Erythroblast (primary cell): ENCODE results near the gene HS3ST5.

ENCODE experiments used
- GATA1 ChIP-seq: IDR thresholded peaks from 2 replicates; pipeline ENCODE4 v1.6.1; 2011; ENCODE audit warnings: low read depth, mild to moderate bottlenecking, control low read depth, low read length, moderate library complexity
- POLR2A ChIP-seq: IDR thresholded peaks from 2 replicates; pipeline ENCODE4 v1.6.1; 2011; ENCODE audit warnings: mild to moderate bottlenecking, low read length

DNA sequence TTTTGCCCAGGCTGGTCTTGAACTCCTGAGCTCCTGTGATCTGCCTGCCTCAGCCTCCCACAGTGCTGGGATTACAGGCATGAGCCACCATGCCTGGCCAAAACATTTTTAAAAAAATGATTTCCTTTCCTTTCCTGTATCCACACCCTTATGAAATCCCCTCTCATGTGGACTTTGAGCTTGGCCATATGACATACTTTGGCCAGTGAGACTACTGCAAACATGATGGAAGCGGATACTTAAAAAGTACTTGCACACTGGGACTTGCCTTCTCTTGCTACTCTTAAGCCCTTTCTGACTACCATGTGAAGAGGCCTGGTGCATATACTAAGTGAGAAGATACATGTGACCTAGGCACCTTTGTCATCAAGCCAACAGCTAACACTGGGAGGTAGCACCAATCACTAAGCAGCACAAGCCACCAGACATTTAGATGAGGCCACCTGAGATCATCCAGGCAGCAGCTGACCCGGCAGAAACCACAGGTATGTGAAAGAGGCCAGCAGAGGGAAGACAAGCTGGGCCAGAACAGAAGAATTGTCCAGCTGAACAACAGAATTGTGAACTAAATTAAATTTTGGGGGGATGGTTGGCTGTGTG is 293.4 kb downstream of the HS3ST5 start:
- TF ChIP-seq POLR2A = no peak
- no peak for TF ChIP-seq GATA1
